ENCODE measurements around the gene FOXO6.

Gene FOXO6

GRCh38 chr1:41350055-41350378 lies 11.2 kb upstream of the FOXO6 start:
- H3K9ac ChIP-seq (ENCODE audit: low read length): no peak overlapping the region
- no peak overlapping the region for H2AFZ ChIP-seq (ENCODE audit: low read depth, low read length)
- H3K36me3 ChIP-seq (replicated peaks; ENCODE audit: low read depth, low read length): no peaks in the 10 kb centered on the region
- H3K79me2 ChIP-seq (ENCODE audit: low read length): no peaks in the 10 kb centered on the region
- no peaks in the 10 kb centered on the region for H3K4me1 ChIP-seq (ENCODE audit: low read length)
- no peaks in the 10 kb centered on the region for H3K9me3 ChIP-seq (ENCODE audit: insufficient read depth, low read length)
- no peak overlapping the region for H3K27ac ChIP-seq (ENCODE audit: low read length)
- H3K4me2 ChIP-seq (ENCODE audit: low read length): no peak overlapping the region
- no peaks in the 10 kb centered on the region for H4K20me1 ChIP-seq (ENCODE audit: insufficient read depth, low read length)
- no peak for TF ChIP-seq EZH2phosphoT487 (IDR thresholded peaks at IDR 0.05; ENCODE audit: low read depth)
- TF ChIP-seq, protein P1, sequence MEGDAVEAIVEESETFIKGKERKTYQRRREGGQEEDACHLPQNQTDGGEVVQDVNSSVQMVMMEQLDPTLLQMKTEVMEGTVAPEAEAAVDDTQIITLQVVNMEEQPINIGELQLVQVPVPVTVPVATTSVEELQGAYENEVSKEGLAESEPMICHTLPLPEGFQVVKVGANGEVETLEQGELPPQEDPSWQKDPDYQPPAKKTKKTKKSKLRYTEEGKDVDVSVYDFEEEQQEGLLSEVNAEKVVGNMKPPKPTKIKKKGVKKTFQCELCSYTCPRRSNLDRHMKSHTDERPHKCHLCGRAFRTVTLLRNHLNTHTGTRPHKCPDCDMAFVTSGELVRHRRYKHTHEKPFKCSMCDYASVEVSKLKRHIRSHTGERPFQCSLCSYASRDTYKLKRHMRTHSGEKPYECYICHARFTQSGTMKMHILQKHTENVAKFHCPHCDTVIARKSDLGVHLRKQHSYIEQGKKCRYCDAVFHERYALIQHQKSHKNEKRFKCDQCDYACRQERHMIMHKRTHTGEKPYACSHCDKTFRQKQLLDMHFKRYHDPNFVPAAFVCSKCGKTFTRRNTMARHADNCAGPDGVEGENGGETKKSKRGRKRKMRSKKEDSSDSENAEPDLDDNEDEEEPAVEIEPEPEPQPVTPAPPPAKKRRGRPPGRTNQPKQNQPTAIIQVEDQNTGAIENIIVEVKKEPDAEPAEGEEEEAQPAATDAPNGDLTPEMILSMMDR (IDR thresholded peaks at IDR 0.05; ENCODE audit: low read depth, low read length): no peak
- H3K27me3 ChIP-seq (ENCODE audit: low read depth, low read length): no peaks in the 10 kb centered on the region
- no peak overlapping the region for H3K4me3 ChIP-seq (ENCODE audit: low read length)

DNA sequence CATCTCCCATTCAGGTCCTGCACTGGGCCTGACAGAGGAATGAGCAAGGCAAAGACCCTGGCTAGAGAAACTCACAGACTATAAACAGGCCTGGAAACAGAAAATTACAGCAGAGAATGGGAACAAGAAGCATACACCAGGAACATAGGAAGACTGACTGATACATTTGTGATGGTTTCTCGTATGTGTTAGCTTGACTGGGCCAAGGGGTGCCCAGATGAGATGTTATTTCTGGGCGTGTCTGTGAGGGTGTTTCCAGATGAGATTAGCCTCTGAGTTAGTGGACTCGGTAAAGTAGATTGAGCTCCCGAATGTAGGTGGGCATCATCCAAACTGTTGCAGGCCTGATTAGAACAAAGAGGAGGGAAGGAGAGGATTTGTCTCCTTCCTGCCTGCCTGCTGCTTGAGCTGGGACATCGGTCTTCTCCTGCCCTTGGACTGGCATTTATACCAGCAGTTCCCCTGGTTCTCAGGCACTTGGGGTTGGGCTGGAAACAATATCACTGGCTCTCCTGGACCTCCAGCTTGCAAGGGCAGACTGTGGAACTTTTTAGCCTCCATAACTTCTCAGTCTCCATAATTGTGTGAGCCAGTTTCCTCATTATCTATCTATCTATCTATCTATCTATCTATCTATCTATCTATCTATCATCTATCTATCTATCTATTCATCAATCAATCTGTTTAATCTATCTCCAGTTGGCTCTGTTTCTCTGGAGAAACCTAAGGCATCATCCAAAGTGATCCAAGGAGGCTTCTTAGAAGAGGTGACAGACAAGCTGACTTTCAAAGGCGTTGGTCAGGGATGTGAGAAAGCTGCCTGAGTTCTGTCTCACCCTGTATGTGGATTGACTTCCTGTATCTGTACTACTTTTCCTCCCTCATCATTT lies 9.7 kb upstream of the FOXO6 start:
- Histone ChIP-seq H3K9ac (ENCODE audit: low read length) (no peak overlapping the region), H3K4me1 (ENCODE audit: low read length) (no peaks in the 10 kb centered on the region), H3K4me2 (ENCODE audit: low read length) (no peak overlapping the region), H3K36me3 (replicated peaks; ENCODE audit: low read depth, low read length) (no peaks in the 10 kb centered on the region), H3K9me3 (ENCODE audit: insufficient read depth, low read length) (no peaks in the 10 kb centered on the region), H3K4me3 (ENCODE audit: low read length) (no peak overlapping the region), H4K20me1 (ENCODE audit: insufficient read depth, low read length) (no peaks in the 10 kb centered on the region), H3K27ac (ENCODE audit: low read length) (no peak overlapping the region), H3K79me2 (ENCODE audit: low read length) (no peaks in the 10 kb centered on the region), H3K27me3 (ENCODE audit: low read depth, low read length) (no peaks in the 10 kb centered on the region), H2AFZ (ENCODE audit: low read depth, low read length) (no peak overlapping the region)
- TF ChIP-seq, protein P1 (IDR thresholded peaks at IDR 0.05; ENCODE audit: low read depth, low read length): no peak
- TF ChIP-seq EZH2phosphoT487 (IDR thresholded peaks at IDR 0.05; ENCODE audit: low read depth): no peak

DNA sequence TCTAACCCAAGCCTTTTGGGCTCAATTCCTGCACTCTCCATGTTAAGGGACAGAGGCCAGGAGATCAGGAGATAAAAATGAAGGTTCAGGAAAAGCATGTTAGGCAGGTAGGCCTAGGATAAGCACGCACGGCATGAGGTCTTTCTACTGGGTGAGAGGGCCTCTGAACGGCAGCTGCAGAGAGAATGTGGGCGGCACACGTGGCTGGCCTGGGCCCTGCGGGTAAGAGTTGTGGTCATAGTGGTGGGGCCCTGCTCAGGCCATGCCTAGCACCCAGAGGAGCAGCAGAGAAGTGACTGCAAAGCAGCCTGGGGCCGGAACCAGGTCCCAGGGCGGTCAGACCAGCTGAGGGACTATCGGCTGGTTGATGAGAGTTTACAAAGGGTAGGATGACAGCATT lies 7.5 kb upstream of the FOXO6 start:
- no peaks in the 10 kb centered on the region for H3K27me3 ChIP-seq (ENCODE audit: low read depth, low read length)
- H3K79me2 ChIP-seq (ENCODE audit: low read length): no peaks in the 10 kb centered on the region
- TF ChIP-seq, protein P1 (IDR thresholded peaks at IDR 0.05; ENCODE audit: low read depth, low read length): no peak
- TF ChIP-seq EZH2phosphoT487 (IDR thresholded peaks at IDR 0.05; ENCODE audit: low read depth): no peak
- H3K9me3 ChIP-seq (ENCODE audit: insufficient read depth, low read length): no peaks in the 10 kb centered on the region
- no peak overlapping the region for H3K4me2 ChIP-seq (ENCODE audit: low read length)
- H2AFZ ChIP-seq (ENCODE audit: low read depth, low read length): no peak overlapping the region
- no peaks in the 10 kb centered on the region for H3K36me3 ChIP-seq (replicated peaks; ENCODE audit: low read depth, low read length)
- H4K20me1 ChIP-seq (ENCODE audit: insufficient read depth, low read length): no peaks in the 10 kb centered on the region
- no peak overlapping the region for H3K4me3 ChIP-seq (ENCODE audit: low read length)
- H3K4me1 ChIP-seq (ENCODE audit: low read length): no peaks in the 10 kb centered on the region
- H3K9ac ChIP-seq (ENCODE audit: low read length): no peak overlapping the region
- no peak overlapping the region for H3K27ac ChIP-seq (ENCODE audit: low read length)

DNA sequence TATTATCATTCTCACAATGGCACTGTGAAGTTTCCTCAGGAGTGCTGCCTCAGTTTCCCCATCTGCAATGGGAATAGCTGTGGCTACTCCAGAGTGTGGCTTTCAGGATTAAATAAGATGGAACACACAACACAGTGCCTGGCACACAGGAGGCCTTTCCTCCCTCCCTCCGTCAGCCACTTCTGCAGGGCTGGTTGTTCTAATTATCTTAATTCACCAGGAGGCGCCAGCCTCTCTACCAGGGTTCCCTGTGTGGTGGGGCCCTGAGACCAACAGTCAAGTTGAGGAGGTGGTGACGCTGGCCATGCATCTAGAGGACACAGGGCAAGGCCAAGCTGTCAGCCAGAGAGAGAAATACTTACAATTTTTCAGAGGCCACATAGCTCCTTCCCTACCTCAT lies 6.3 kb upstream of the FOXO6 start:
- Histone ChIP-seq H3K79me2 (ENCODE audit: low read length) (no peaks in the 10 kb centered on the region), H4K20me1 (ENCODE audit: insufficient read depth, low read length) (no peaks in the 10 kb centered on the region), H3K27me3 (ENCODE audit: low read depth, low read length) (no peaks in the 10 kb centered on the region), H3K9ac (ENCODE audit: low read length) (no peak overlapping the region), H3K4me3 (ENCODE audit: low read length) (no peak overlapping the region), H3K4me1 (ENCODE audit: low read length) (no peaks in the 10 kb centered on the region), H3K27ac (ENCODE audit: low read length) (no peak overlapping the region), H2AFZ (ENCODE audit: low read depth, low read length) (no peak overlapping the region), H3K36me3 (replicated peaks; ENCODE audit: low read depth, low read length) (no peaks in the 10 kb centered on the region), H3K9me3 (ENCODE audit: insufficient read depth, low read length) (no peaks in the 10 kb centered on the region), H3K4me2 (ENCODE audit: low read length) (no peak overlapping the region)
- TF ChIP-seq EZH2phosphoT487 (IDR thresholded peaks at IDR 0.05; ENCODE audit: low read depth): no peak
- TF ChIP-seq, protein P1 (IDR thresholded peaks at IDR 0.05; ENCODE audit: low read depth, low read length): no peak
